RWPE2 (cell line): ENCODE data around the gene MATK.
"Not testable (repeated sequence)": the region's sequence is repeated elsewhere in the genome, so short reads cannot be mapped to it uniquely, and the experiment has no call there.

ENCODE experiments used
- ATAC-seq: fragments of 200-7000 bp; cut with Tn5 transposase; 3 replicates; pipeline ENCODE4 v1.9.1; 2021; ENCODE audit warnings: low read depth
- DNase-seq: peaks from one replicate; pipeline ENCODE4 v3.0.0-alpha.2; 2020; ENCODE audit warnings: low spot score
- H3K27ac ChIP-seq: fragments of 450-650 bp; 2 replicates; pipeline ENCODE4 v1.5.1; 2017; ENCODE audit warnings: mild to moderate bottlenecking; ENCODE audit not compliant: poor library complexity, severe bottlenecking
- H3K27me3 ChIP-seq: fragments of 250-450 bp; sonication (Bioruptor Pico); 2 replicates; pipeline ENCODE4 v1.5.1; 2021; ENCODE audit warnings: mild to moderate bottlenecking, moderate library complexity; ENCODE audit not compliant: insufficient read depth, poor library complexity, severe bottlenecking
- H3K36me3 ChIP-seq: fragments of 250-450 bp; sonication (Bioruptor Pico); 2 replicates; pipeline ENCODE4 v1.5.1; 2020; ENCODE audit warnings: low read depth, mild to moderate bottlenecking, moderate library complexity
- H3K4me1 ChIP-seq: fragments of 250-450 bp; sonication (Bioruptor Pico); 2 replicates; pipeline ENCODE4 v1.5.1; 2021; ENCODE audit warnings: mild to moderate bottlenecking, moderate library complexity; ENCODE audit not compliant: insufficient read depth, poor library complexity, severe bottlenecking
- H3K4me3 ChIP-seq: fragments of 250-450 bp; sonication (Bioruptor Pico); 2 replicates; pipeline ENCODE4 v1.5.1; 2021; ENCODE audit warnings: mild to moderate bottlenecking, moderate library complexity; ENCODE audit not compliant: severe bottlenecking
- H3K9me3 ChIP-seq: fragments of 250-450 bp; sonication (Bioruptor Pico); 2 replicates; pipeline ENCODE4 v1.5.1; 2021; ENCODE audit warnings: mild to moderate bottlenecking, moderate library complexity; ENCODE audit not compliant: severe bottlenecking
- CTCF ChIP-seq: fragments of 450-650 bp; IDR thresholded peaks from one replicate; pipeline ENCODE4 v1.5.1; 2017; ENCODE audit warnings: mild to moderate bottlenecking, moderate library complexity; ENCODE audit not compliant: poor library complexity, severe bottlenecking

Gene MATK

DNA sequence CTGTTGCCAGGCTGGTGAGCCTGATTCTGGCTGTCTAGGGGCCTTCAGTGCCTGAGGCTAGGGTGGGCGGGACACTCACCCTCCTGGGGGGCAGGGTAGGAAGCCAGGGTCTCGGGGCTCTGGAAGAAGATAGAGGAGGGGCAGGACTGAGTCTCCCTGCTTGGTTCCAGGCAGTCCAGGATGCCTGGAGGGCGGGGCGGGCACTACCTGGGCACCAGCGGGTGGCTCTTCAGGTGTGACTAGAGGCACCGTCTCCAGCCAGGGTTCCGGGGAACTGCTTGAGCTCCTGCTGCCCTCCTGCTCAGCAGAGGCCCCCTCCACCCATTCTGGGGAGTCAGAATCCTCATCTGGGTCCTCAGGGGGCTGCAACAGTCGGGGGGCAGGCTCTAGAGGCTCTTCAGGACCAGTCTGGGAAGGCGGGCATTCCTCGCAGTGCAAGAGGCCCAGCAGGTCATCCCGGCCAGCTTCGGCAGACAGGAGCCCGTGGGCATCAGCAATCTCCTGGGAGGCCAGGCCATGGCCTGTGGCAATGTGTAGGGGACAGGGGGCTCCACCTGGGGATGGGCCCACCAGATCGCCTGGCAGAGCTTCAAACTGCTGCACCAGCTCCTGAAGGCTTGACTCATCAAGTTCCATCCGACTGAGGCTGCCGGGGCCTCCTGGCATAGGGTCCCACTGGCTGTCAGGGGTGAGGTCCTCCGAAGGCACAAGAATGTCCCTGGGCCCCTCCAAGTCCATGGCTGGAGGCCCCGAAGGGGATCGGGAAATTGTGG is 26.5 kb downstream of the MATK start:
- ATAC-seq (no peak), DNase-seq (no peak)
- no peaks in the 10 kb centered on the region for H3K4me1 ChIP-seq
- H3K4me3 ChIP-seq = no peak overlapping the region
- no peaks in the 10 kb centered on the region for H3K9me3 ChIP-seq
- H3K27ac ChIP-seq = no peak overlapping the region
- H3K27me3 ChIP-seq = no peaks in the 10 kb centered on the region
- TF ChIP-seq CTCF = no peak
- H3K36me3 ChIP-seq = peaks cover 11% of the 10 kb centered on the region

DNA sequence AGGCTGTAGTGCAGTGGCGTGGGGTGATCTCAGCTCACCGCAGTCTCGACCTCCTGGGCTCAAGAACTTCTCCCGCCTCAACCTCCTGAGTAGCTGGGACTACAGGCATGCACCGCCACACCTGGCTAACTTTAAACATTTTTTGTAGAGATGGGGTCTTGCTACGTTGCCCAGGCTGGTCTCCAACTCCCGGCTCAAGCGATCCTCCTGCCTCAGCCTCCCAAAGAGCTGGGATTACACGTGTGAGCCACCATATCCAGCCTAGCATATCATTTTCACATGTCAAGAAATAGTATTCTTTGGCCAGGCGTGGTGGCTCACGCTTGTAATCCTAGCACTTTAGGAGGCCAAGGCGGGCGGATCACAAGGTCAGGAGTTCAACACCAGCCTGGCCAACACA is 27.9 kb downstream of the MATK start:
- not testable (repeated sequence) for H3K27ac ChIP-seq, H3K4me1 ChIP-seq, H3K27me3 ChIP-seq, H3K9me3 ChIP-seq, H3K4me3 ChIP-seq, DNase-seq, ATAC-seq
- H3K36me3 ChIP-seq = peaks cover 11% of the 10 kb centered on the region

GRCh38 chr19:3757705-3758104 is 28.5 kb downstream of the MATK start:
- not testable (repeated sequence) for H3K27me3 ChIP-seq, H3K4me3 ChIP-seq, ATAC-seq, DNase-seq, H3K27ac ChIP-seq, H3K4me1 ChIP-seq, H3K9me3 ChIP-seq
- H3K36me3 ChIP-seq = peaks cover 11% of the 10 kb centered on the region

- Histone ChIP-seq H3K9me3 (no peaks in the 10 kb centered on the region), H3K27ac (no peak overlapping the region), H3K36me3 (peaks cover 13% of the 10 kb centered on the region), H3K4me1 (no peaks in the 10 kb centered on the region), H3K27me3 (no peaks in the 10 kb centered on the region), H3K4me3 (no peak overlapping the region)
- ATAC-seq = no peak
- DNase-seq = no peak
- no peak for TF ChIP-seq CTCF
Observed at GRCh38 chr19:3753631-3754410, 32.4 kb downstream of the MATK start.

DNA sequence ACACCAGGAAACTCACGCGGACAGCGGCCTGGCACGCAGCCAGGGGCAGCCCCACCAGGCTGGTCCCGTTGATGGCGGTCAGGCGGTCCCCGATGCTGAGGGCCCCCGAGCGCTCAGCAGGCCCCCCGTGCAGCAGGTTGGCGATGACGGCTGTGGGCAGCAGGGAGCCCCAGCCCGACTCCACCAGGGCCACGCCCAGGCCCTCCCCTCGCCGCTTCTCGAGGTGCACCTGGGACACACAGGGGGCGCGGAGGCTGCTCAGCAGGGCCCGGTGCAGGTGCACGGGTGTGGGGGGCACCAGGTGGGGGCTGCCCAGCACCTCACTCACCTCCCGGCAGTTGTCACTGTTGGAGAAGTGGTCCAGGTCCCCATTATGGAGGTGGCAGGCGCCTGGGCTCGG is 33.7 kb downstream of the MATK start:
- H3K27ac ChIP-seq = no peak overlapping the region
- H3K4me3 ChIP-seq = no peak overlapping the region
- ATAC-seq (no peak), DNase-seq (no peak)
- no peaks in the 10 kb centered on the region for H3K4me1 ChIP-seq
- H3K9me3 ChIP-seq = no peaks in the 10 kb centered on the region
- no peaks in the 10 kb centered on the region for H3K27me3 ChIP-seq
- 0 out of 2 replicates have a peak, but pooled peaks cover 5% of the 10 kb centered on the region for H3K36me3 ChIP-seq
- no peak for TF ChIP-seq CTCF

GRCh38 chr19:3751236-3751635 is 34.9 kb downstream of the MATK start:
- TF ChIP-seq CTCF = no peak
- Histone ChIP-seq H3K36me3 (0 out of 2 replicates have a peak, but pooled peaks cover 5% of the 10 kb centered on the region), H3K27ac (no peak overlapping the region), H3K27me3 (no peaks in the 10 kb centered on the region), H3K4me3 (no peak overlapping the region), H3K9me3 (no peaks in the 10 kb centered on the region), H3K4me1 (no peaks in the 10 kb centered on the region)
- ATAC-seq (no peak), DNase-seq (no peak)
